ENCODE measurements around the gene GRIN2D. TPM values are rescaled to one million over a fixed set of nuclear protein-coding genes. Genes with fewer than 3 reads are reported as not detected.

Gene GRIN2D
- total RNA-seq, 2 experiments from 2014 or later: 0.13 to 0.18 TPM

DNA sequence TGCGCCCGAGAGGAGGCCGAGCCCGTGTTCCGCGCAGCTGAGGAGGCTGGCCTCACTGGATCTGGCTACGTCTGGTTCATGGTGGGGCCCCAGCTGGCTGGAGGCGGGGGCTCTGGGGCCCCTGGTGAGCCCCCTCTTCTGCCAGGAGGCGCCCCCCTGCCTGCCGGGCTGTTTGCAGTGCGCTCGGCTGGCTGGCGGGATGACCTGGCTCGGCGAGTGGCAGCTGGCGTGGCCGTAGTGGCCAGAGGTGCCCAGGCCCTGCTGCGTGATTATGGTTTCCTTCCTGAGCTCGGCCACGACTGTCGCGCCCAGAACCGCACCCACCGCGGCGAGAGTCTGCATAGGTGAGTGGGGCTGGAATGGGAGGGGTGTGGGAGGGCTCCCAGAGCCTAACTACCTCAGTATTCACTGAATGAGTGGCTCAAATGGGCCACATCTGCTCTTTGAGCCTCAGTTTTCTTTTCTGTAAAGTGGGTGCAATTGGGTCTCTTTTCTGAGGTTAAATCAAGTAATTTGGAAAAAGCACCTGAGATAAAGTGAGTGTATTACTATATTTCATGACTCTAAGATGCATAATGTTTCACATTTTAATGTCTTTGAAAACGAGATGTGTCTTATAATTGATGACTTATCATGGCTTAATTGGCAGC lies 11.7 kb downstream of the GRIN2D start:
- POLR2A ChIA-PET: interaction anchor here (0.9 kb wide), 1 partner anchor 118 kb away, joined by 4 read pairs; no protein-coding TSS in a partner anchor
- TF ChIP-seq, protein P1, sequence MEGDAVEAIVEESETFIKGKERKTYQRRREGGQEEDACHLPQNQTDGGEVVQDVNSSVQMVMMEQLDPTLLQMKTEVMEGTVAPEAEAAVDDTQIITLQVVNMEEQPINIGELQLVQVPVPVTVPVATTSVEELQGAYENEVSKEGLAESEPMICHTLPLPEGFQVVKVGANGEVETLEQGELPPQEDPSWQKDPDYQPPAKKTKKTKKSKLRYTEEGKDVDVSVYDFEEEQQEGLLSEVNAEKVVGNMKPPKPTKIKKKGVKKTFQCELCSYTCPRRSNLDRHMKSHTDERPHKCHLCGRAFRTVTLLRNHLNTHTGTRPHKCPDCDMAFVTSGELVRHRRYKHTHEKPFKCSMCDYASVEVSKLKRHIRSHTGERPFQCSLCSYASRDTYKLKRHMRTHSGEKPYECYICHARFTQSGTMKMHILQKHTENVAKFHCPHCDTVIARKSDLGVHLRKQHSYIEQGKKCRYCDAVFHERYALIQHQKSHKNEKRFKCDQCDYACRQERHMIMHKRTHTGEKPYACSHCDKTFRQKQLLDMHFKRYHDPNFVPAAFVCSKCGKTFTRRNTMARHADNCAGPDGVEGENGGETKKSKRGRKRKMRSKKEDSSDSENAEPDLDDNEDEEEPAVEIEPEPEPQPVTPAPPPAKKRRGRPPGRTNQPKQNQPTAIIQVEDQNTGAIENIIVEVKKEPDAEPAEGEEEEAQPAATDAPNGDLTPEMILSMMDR (IDR thresholded peaks at IDR 0.05): no peak
- CTCF ChIA-PET: interaction anchor here (2.9 kb wide), 1 partner anchor 14 kb away, joined by 14 read pairs; the partner anchor contains the start of gene KDELR1
- Mint-ChIP-seq H3K9me3 (no peaks in the 10 kb centered on the region), H3K27ac (no peak overlapping the region), H3K4me3 (no peak overlapping the region), H3K36me3 (ENCODE audit: low read depth) (no peaks in the 10 kb centered on the region), H3K27me3 (peaks cover 4% of the 10 kb centered on the region), H3K4me1 (ENCODE audit: low read depth) (peaks cover 10% of the 10 kb centered on the region)
- intact Hi-C loops (cut with micrococcal nuclease): no loop called here
- ATAC-seq (no peak), DNase-seq (no peak)

- TF ChIP-seq, protein P1 (IDR thresholded peaks at IDR 0.05): no peak
- intact Hi-C loops (cut with micrococcal nuclease): no loop called here
- H3K4me1 Mint-ChIP-seq (ENCODE audit: low read depth): peaks cover 7% of the 10 kb centered on the region
- CTCF ChIA-PET: interaction anchor here (1.0 kb wide), 1 partner anchor 15 kb away, joined by 3 read pairs; the partner anchor contains the start of gene KDELR1
- no peaks in the 10 kb centered on the region for H3K9me3 Mint-ChIP-seq
- H3K36me3 Mint-ChIP-seq (ENCODE audit: low read depth): no peaks in the 10 kb centered on the region
- ATAC-seq: no peak
- H3K27ac Mint-ChIP-seq: no peak overlapping the region
- no peak for DNase-seq
- H3K27me3 Mint-ChIP-seq: peaks cover 4% of the 10 kb centered on the region
- POLR2A ChIA-PET: no interaction called here
- H3K4me3 Mint-ChIP-seq: no peak overlapping the region
These were observed 12.4 kb downstream of the GRIN2D start for GRCh38 chr19:48405850-48406249.

DNA sequence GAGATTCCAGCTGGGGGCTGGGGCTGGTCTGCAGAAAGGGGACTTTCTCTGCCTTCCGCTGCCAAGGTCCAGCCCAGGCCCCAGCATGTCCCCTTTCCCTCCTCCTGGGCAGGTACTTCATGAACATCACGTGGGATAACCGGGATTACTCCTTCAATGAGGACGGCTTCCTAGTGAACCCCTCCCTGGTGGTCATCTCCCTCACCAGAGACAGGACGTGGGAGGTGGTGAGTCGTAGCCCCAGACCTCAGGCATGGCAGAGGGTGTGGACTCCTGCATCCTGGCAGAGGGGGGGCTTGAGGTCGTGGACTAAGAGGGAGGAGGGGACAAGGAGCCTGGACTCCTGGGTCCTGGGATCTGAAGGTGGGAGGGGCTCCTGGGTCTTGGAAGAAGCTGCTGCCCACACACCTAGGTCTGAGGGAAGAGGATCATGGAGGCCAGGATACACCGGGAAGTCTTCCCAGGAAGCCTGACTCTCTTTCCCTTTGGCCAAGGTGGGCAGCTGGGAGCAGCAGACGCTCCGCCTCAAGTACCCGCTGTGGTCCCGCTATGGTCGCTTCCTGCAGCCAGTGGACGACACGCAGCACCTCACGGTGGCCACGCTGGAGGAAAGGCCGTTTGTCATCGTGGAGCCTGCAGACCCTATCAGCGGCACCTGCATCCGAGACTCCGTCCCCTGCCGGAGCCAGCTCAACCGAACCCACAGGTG lies 20.6 kb downstream of the GRIN2D start:
- no peaks in the 10 kb centered on the region for H3K36me3 Mint-ChIP-seq (ENCODE audit: low read depth)
- ChIA-PET POLR2A (interaction anchor here (1.5 kb wide), 1 partner anchor 18 kb away, joined by 5 read pairs; no protein-coding TSS in a partner anchor), CTCF (interaction anchor here (1.1 to 2.7 kb wide), 3 partner anchors 21 to 171 kb away, joined by 4 to 10 read pairs (median 5); partner anchors contain the start of genes GRIN2D and KDELR1)
- no peak overlapping the region for H3K4me3 Mint-ChIP-seq
- no peak for DNase-seq
- ATAC-seq: no peak
- TF ChIP-seq, protein P1 (IDR thresholded peaks at IDR 0.05): no peak
- H3K9me3 Mint-ChIP-seq: no peaks in the 10 kb centered on the region
- peaks cover 20% of the 10 kb centered on the region for H3K4me1 Mint-ChIP-seq (ENCODE audit: low read depth)
- H3K27ac Mint-ChIP-seq: no peak overlapping the region
- H3K27me3 Mint-ChIP-seq: peaks cover 15% of the 10 kb centered on the region
- intact Hi-C loops (cut with micrococcal nuclease): no loop called here

GRCh38 chr19:48415395-48415794 lies 21.9 kb downstream of the GRIN2D start:
- peaks cover 24% of the 10 kb centered on the region for H3K4me1 Mint-ChIP-seq (ENCODE audit: low read depth)
- no peaks in the 10 kb centered on the region for H3K36me3 Mint-ChIP-seq (ENCODE audit: low read depth)
- H3K9me3 Mint-ChIP-seq: no peaks in the 10 kb centered on the region
- ATAC-seq (peak; percentile 73), DNase-seq (peak; percentile 85)
- ChIA-PET POLR2A (no interaction called here), CTCF (interaction anchor here (1.7 to 2.7 kb wide), 2 partner anchors 24 to 169 kb away, joined by 5 to 10 read pairs; partner anchors contain the start of gene KDELR1)
- H3K27me3 Mint-ChIP-seq: peaks cover 15% of the 10 kb centered on the region
- no peak overlapping the region for H3K4me3 Mint-ChIP-seq
- intact Hi-C loops (cut with micrococcal nuclease): no loop called here
- H3K27ac Mint-ChIP-seq: no peak overlapping the region
- TF ChIP-seq, protein P1 (IDR thresholded peaks at IDR 0.05): no peak

GRCh38 chr19:48415806-48416221 lies 22.3 kb downstream of the GRIN2D start:
- ChIA-PET CTCF (no interaction called here), POLR2A (no interaction called here)
- ATAC-seq (no peak), DNase-seq (no peak)
- Mint-ChIP-seq H3K36me3 (ENCODE audit: low read depth) (no peaks in the 10 kb centered on the region), H3K27me3 (peaks cover 15% of the 10 kb centered on the region), H3K4me1 (ENCODE audit: low read depth) (peaks cover 24% of the 10 kb centered on the region), H3K27ac (no peak overlapping the region), H3K4me3 (no peak overlapping the region), H3K9me3 (no peaks in the 10 kb centered on the region)
- TF ChIP-seq, protein P1 (IDR thresholded peaks at IDR 0.05): no peak
- intact Hi-C loops (cut with micrococcal nuclease): no loop called here

Measured in activated CD8-positive, alpha-beta T cell treated with anti-CD3 and anti-CD28 coated beads for 36 hours (primary cell).